Adrenal gland (tissue), 5 donors: ENCODE measurements around the gene COG7.

Experiments used
- CTCF ChIP-seq, 6 experiments: fragments of 450-650 bp in 4 of 6; fragments of 200-600 bp in 2 of 6; sonication (generic) in 1 of 6; IDR thresholded peaks; 1 replicate in 5 of 6; 2 replicates in 1 of 6; pipeline versions ENCODE4 v1.5.1 to v1.8.0; 2016 to 2021; ENCODE audit warnings: antibody characterized with exemption in 6 of 6, mild to moderate bottlenecking in 2 of 6, moderate library complexity in 1 of 6
- POLR2A ChIP-seq, 2 donors: fragments of 450-650 bp; IDR thresholded peaks; one replicate each; pipeline ENCODE4 v1.6.1; 2017; ENCODE audit warnings: antibody characterized with exemption in 2 of 2, mild to moderate bottlenecking in 2 of 2, moderate library complexity in 1 of 2
- donor health status: DM: no; HTN: no; CAD: no.

DNA sequence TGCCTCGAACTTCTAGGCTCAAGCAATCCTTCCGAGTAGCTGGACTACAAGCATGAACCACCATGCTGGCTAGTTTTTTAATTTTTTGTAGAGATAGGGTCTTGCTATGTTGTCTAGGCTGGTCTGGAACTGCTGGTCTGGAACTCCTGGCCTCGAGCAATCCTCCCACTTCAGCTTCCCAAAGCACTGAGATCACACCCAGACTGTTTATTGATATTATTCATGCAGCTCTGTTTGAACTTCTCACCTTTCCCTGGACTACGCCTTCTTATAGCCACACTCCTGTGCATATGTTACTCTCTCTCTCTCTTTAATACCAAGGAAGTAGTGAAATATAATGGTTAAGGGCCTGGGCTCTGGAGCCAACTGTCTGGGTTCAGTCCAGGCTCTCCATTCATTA lies 4.6 kb downstream of the COG7 start:
- TF ChIP-seq CTCF (IDR thresholded peaks at IDR 0.05) (no peak), POLR2A (IDR thresholded peaks at IDR 0.05) (no peak)
